GM18526 (cell line): ENCODE measurements around the gene TBRG4.

Experiments
- POLR2A ChIP-seq: IDR thresholded peaks from 3 replicates; pipeline ENCODE4 v1.6.1; 2011; ENCODE audit not compliant: insufficient read length; ENCODE audit errors: extremely low read depth

TBRG4 gene

DNA sequence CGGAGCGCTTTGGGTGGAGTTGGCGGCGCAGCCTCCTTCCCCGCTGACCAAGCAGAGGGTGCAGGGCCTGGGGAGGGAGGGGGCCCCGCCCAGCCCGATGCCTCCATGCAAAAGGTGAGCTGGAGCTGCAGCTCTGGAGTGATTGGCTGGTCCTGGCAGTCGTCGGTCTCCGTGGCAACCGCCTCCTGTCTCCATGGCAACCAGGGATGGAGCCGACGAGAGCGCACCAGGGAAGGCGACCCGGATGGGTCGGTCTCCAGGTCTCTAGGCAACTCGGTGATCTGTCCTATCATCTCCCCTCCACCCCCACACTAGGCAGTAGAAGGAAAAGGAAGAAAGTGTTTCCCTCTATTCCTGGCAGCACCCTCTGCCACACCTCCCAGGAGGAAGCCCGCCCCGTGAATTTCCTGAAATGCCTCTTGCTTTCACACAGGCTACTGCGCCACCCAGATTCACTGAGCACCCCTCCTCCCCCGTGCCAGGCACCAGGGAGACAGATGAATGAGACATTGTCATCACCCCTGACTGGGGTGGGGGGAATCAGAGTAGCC lies 22.1 kb downstream of the TBRG4 start:
- TF ChIP-seq POLR2A = no peak

DNA sequence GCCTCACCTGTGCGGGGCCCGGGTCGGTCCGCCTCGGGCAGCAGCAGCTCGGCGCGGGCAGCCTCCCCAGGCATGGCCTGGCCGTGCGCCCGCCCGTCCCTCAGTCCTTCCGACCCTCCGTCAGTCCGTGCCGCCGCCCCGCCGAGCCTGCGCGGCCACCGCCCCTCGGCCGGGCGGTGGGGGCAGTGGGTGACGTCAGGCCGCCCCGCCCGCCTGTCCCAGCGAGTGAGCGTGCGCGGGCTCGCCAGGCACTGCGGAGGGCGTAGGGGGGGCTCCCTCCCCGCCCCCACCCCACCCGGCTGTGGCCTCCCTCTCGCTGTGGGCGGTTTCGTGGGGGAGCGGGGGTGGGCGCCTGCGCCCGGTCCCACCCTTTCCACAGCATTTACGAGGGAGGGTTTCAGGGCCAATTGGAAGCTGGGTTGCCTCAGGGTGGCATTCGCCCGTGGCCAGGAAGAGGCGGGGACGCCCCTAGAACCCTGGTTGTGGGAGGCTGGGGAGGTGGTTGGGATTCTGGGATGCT lies 22.6 kb downstream of the TBRG4 start, which contains the start of gene NACAD:
TSS of gene NACAD (minus strand) at position 149 of the 520 bp plus-strand sequence. CDS start at position 74, 75 bp downstream.
- TF ChIP-seq POLR2A = no peak

DNA sequence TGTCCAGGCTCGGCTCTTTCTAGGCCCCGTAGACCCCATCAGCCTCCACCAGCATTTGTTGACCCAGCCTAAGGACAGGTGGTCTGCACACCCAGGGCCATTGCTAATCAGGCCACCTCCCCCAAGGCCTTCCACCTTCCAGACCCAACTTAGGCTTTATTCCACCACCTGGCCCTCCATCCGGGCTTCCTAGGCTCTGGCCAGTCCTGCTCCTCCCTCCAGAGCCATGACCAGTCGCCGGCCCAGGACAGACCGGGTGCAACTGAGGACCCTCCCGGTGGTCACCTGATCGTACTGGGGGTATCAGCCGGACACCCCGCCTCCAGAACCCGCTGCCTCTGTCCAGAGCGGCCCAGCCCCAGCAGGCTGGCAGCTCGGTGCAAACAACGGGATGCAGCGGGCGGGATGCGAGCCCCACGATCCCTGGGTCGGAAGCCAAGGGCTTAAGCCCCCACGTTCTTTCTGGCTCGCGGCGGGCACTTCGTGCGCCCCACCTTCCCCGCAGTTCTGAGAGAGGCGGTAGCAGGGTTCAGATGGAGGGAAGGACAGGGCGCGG lies 23.3 kb downstream of the TBRG4 start:
- TF ChIP-seq POLR2A = no peak

DNA sequence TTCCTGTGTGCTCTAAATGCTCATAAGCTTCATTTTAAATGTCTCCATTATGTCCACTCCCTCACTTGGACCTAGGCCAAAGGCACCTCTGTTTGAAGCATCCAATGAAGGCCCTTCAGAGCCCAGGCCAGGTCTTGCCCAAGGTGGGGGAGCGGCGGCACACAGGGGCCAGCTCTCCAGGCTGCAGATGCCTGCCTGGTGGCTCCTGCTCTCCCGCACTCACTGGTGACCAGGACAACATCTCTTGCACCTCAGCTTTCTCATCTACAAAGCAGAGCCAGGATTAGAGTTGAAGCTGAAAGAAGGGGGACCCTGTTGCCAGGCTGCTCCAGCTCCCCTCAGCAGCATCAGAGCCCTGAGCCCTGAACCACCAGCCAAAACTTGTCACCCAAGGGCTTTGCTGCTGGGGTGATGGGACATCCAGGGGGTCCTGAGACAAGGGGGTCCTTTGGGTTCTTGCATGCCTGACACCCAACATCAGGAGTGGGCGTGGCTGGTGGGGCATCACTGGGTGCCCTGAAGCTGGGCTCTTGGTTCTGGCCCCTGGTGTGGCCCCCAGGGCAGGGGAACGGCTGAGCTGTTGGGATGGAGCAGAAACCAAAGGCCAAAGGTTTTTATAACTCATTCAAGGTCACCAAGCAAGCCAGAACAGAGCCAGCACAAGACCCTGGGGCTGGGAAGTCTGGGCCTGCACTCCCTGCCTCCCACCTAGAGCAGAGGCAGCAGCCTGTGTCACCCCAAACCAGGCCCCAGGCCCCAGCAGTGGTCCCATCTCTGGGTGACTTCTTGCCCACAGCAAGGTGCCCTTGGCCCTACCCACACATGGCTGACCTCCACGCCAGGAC lies 24.0 kb downstream of the TBRG4 start:
- no peak for TF ChIP-seq POLR2A

GRCh38 chr7:45086331-45087065 lies 25.0 kb downstream of the TBRG4 start:
- TF ChIP-seq POLR2A = no peak

DNA sequence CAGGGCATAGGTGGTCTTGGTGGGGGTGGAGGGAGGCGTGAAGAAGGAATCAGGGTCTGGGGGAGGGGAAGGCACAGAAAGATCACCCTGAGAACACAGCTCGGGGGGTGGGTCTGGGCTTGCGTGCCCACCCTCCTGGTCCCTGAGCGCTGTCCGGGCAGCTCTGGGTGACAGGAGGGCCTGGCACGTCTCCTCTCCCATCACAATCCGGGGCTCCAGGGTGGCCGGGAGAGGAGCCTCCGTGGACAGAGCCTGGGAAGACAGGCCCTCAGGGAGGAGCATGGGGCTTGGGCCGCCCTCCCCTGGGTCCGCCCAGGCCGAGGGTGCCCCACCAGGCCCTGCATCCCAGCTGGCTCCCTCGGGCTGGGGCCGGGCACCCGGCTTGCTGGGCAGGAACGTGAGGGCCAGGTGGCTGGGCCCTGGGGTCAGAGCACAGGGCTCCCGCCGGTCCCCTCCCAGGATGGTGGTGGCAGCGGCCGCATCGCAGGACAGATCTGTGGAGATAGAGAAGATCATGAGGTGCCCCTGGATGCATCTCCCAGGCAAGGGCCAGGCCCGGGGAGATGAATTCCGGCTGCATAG lies 25.8 kb downstream of the TBRG4 start:
- TF ChIP-seq POLR2A = no peak

- no peak for TF ChIP-seq POLR2A
Measured at GRCh38 chr7:45084901-45085618, 26.4 kb downstream of the TBRG4 start.

- no peak for TF ChIP-seq POLR2A
Measured at GRCh38 chr7:45084336-45084735, 27.2 kb downstream of the TBRG4 start.

DNA sequence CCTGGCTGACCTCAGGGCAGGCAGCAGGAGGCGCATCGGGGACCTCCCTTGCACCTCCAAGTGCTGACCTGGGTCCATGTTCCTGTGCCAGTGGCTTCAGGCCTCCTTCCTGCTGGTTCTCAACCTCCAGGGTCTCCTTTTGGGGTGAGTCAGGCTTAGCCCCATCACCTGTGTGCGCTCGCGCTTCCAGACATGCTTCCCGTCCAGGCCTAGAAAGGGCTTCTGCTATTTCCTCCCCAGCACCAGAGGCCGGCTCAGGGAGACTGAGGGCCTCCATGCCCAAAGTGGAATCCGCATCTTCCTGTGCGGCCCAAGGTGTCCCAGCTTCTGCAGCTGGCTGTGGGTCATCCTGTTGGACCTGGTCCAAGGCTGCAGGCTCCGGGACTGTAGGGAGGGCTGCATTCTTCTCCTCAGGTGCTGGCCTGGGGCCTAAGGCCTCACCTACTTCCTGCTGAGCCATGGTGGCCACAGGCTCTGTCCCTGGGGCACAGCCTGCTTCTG lies 28.6 kb downstream of the TBRG4 start:
- TF ChIP-seq POLR2A = no peak

GRCh38 chr7:45082031-45082830 lies 29.3 kb downstream of the TBRG4 start:
- TF ChIP-seq POLR2A = no peak

GRCh38 chr7:45081670-45081974 lies 29.9 kb downstream of the TBRG4 start:
- TF ChIP-seq POLR2A = no peak

- no peak for TF ChIP-seq POLR2A
Measured at GRCh38 chr7:45080958-45081669, 30.4 kb downstream of the TBRG4 start.
